ENCODE measurements around the gene THSD8. TPM values are rescaled to one million over a fixed set of nuclear protein-coding genes. Genes with fewer than 3 reads are reported as not detected.

Gene THSD8
- total RNA-seq = 0.76 TPM in 1 of 2 replicates, not detected in the other

DNA sequence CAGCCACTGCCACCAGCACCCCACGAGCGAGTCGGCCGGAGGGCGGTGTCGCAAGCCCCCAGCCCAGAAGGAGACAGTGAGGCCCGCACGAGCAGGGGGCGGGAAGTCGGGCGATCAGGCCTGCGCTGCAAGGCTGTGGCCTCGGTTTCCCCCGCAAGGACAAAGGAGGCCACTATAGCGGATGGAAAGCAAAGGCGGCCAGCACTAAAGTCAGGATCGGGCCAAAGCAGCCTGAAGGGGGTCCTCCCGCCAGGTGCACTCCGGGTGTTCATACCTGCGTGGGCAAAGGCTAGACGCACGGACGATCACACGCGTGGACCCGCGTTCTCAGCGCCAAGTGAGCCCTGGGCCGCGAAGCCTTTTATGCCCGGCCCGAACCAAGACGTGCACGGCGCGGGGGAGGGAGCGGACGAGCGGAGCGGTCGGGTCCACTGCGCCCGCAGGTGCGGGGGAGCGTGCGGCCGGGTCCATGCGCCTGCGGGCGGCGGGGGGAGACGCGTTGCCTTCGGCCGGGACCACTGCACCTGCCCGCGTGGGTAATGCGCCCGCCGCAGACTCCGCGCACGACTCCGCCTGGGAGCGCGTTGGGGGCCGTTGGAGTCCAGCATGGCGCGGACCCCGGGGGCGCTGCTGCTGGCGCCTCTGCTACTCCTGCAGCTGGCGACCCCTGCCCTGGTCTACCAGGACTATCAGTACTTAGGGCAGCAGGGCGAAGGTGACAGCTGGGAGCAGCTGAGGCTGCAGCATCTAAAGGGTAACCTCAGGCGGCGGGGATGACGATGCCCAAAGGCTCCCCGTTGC is at the start of gene THSD8, which contains the start of gene PRDX2:
TSS of gene THSD8 (plus strand) at position 604 of the 801 bp plus-strand sequence. CDS start at position 607, 3 bp downstream.
TSS of gene PRDX2 (minus strand) at position 335 of the 801 bp plus-strand sequence. CDS start 539 bp downstream, outside the sequence.

DNA sequence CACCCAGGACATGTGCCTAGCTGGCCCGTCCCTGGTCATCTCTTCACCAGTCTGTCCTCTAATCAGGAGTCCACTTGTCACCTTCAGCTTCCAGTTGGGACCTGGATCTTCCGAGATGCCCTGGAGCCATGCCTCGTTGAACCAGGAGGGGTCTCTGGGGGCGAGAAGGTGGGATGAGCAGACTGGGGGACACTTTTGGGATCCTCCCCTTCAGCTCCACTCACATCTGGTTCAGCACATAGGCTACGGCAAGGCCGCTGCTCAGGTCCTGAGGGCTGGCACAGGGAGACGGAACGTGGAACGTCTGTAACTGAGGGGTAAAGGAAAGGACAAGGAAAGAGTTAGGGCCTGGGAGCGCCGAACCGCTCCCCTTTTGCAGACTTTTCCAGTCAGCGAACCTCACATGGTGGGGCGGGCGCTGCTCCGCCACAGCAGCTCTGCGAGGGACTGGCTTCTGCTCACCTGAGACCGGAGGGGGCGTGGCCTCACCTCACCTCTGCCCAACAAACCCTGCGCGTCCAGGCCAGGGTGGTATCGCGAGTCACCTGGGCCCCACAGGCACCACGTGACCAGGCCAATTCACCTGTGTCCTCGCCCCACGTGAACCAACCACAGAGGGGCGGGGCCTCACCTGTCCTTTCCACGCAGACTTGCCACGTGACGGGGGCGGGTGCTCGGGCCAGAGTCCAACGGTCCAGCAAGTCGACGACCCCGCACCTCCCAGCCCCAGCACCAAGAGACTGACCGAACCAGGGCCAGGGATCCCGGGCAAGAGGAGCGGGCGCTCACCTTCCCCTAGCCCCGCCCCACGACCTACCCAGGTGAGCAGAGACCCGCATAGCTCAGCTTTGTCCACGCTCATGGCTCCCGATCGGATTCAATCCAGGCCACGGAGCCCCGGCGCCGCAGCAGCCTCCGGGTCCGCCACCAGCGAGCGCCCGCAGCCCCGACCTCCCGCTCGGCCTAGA is 27.0 kb upstream of the THSD8 start, which contains the start of gene HOOK2:
TSS of gene HOOK2 (minus strand) at position 965 of the 968 bp plus-strand sequence. CDS start at position 862, 103 bp downstream.

DNA sequence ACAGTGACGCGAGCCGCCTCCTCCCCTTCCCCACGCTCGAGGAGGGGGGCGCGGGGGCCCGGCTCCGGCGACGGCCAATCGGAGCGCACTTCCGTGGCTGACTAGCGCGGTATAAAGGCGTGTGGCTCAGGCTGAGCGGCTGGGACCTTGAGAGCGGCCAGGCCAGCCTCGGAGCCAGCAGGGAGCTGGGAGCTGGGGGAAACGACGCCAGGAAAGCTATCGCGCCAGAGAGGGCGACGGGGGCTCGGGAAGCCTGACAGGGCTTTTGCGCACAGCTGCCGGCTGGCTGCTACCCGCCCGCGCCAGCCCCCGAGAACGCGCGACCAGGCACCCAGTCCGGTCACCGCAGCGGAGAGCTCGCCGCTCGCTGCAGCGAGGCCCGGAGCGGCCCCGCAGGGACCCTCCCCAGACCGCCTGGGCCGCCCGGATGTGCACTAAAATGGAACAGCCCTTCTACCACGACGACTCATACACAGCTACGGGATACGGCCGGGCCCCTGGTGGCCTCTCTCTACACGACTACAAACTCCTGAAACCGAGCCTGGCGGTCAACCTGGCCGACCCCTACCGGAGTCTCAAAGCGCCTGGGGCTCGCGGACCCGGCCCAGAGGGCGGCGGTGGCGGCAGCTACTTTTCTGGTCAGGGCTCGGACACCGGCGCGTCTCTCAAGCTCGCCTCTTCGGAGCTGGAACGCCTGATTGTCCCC is 10.4 kb upstream of the THSD8 start, which contains the start of gene JUNB:
TSS of gene JUNB (plus strand) at position 142 of the 706 bp plus-strand sequence. CDS start at position 428, 286 bp downstream.

DNA sequence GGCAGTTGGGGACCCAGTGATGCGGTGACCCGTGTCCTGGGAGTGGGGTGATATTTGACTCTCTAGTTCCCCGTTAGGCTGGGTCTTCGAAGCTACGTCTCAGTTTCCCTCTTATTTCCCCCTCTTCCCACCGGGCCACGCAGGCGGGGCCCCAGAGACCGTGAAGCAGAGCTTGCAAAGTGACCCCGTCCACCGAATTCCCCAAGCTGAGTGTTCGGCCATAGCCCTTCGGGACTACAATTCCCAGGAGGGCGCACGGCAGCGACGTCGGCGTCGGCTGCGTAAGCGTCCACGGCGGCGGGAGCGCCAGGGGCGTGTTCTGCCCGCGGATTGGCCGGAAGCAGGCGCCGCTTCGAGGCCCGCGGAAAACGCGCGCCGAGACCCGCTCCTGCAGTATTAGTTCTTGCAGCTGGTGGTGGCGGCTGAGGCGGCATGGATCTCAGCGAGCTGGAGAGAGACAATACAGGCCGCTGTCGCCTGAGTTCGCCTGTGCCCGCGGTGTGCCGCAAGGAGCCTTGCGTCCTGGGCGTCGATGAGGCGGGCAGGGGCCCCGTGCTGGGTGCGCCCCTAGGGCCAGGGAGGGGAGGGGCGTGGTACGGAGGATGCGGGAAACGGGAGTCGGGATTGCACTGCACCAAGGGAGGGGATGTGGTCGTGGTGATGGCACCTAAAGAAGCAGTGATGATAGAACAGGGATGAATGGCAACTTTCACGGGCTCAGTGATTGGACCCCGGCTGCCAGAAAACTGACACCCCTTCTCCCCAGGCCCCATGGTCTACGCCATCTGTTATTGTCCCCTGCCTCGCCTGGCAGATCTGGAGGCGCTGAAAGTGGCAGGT is 4.6 kb downstream of the THSD8 start, which contains the start of gene RNASEH2A:
TSS of gene RNASEH2A (plus strand) at position 343 of the 840 bp plus-strand sequence. CDS start at position 433, 90 bp downstream.

DNA sequence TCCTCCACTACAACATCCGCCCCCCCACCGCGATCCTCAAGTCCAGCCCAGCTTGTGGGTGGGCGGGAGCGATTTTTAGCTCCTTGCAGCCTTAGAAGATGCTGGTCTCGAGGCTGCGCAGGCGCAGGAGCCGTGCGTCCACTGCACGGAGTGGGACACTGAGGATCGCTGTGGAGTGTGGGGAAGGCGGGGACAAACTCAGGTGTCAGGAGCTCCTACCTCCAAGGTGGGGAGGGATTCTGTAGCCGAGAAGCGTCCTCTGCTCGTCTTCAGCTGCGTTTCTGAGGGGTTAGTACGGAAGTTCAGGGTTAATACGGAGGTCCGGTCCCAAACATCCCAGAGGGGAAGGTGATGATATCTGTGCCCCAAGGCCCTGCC is 32.7 kb downstream of the THSD8 start, which contains the start of gene RTBDN:
TSS of gene RTBDN (minus strand) at position 14 of the 378 bp plus-strand sequence. CDS start 4,600 bp downstream, outside the sequence.

DNA sequence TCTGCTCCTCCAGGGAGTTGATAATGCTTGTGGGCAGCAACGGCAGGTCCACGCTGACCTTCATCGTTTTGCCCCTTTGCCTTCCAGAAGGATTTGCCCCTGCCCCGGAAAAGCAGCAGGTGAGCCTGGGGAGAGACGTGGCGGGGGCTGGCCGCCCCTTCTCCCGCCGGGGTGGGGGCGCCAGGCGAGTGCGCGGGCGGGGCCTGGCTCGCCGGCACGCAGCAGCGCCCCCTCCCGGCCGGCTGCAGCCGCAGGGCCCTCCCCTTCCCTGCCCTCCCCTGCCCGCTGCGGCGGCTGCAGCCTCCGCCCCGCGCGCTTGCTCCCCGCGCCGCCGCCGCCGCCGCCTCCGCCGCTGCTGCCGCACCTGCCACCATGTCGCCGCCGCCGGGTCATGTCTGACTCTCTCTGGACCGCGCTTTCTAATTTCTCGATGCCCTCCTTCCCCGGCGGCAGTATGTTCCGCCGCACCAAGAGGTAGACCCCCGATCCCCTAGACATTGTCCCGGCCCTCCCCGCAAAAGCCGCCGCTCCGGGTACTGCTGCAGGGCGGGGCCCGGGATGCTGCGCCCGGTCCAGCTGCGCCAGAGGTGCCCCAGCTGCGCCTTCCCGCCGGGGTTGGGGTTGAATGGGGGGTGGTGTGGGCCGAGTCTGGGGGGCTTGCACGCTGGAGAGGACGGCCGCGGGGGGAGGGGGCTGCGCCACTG is 36.5 kb downstream of the THSD8 start, which contains the start of gene MAST1:
TSS of gene MAST1 (plus strand) at position 334 of the 704 bp plus-strand sequence. CDS start at position 392, 58 bp downstream.

Other genes starting within 250 kb of the THSD8 start
- 2.4 and 4.2 TPM in 2 replicates for gene ZNF490, start 191.3 kb upstream of the THSD8 start, total RNA-seq
- gene ZNF791, start 191.1 kb upstream of the THSD8 start, total RNA-seq = 6.0 and 8.1 TPM in 2 replicates
- gene MAN2B1, start 135.3 kb upstream of the THSD8 start, total RNA-seq = 44.3 and 78.7 TPM in 2 replicates
- 8.5 and 10.4 TPM in 2 replicates for gene WDR83, start 135.3 kb upstream of the THSD8 start, total RNA-seq
- gene DHPS, start 120.2 kb upstream of the THSD8 start, total RNA-seq = 65.2 and 76.4 TPM in 2 replicates
- gene GNG14, start 114.1 kb upstream of the THSD8 start, total RNA-seq = not detected in 2 replicates
- gene FBXW9, start 105.4 kb upstream of the THSD8 start, total RNA-seq = 25.1 and 30.7 TPM in 2 replicates
- 44.5 and 46.6 TPM in 2 replicates for gene TNPO2, start 78.1 kb upstream of the THSD8 start, total RNA-seq
- 221 and 294 TPM in 2 replicates for gene TRIR, start 67.4 kb upstream of the THSD8 start, total RNA-seq
- 127 and 130 TPM in 2 replicates for gene GET3, start 64.6 kb upstream of the THSD8 start, total RNA-seq
- gene BEST2, start 50.3 kb upstream of the THSD8 start, total RNA-seq = 0.38 TPM in 1 of 2 replicates, not detected in the other
- 7.3 and 13.2 TPM in 2 replicates for gene HOOK2, start 26.5 kb upstream of the THSD8 start, total RNA-seq
- 176 and 209 TPM in 2 replicates for gene JUNB, start 10.6 kb upstream of the THSD8 start, total RNA-seq
- 394 and 417 TPM in 2 replicates for gene PRDX2, start 269 bp upstream of the THSD8 start, total RNA-seq
- 12.3 and 59.2 TPM in 2 replicates for gene RNASEH2A, start 4.5 kb downstream of the THSD8 start, total RNA-seq
- not detected in 2 replicates for gene RTBDN, start 32.5 kb downstream of the THSD8 start, total RNA-seq
- 0.49 and 1.0 TPM in 2 replicates for gene MAST1, start 36.4 kb downstream of the THSD8 start, total RNA-seq
- gene DNASE2, start 79.4 kb downstream of the THSD8 start, total RNA-seq = 23.1 and 54.4 TPM in 2 replicates
- not detected in 2 replicates for gene KLF1, start 85.1 kb downstream of the THSD8 start, total RNA-seq
- 32.6 and 60.9 TPM in 2 replicates for gene GCDH, start 89.1 kb downstream of the THSD8 start, total RNA-seq
- gene SYCE2, start 117.2 kb downstream of the THSD8 start, total RNA-seq = 0.25 and 0.33 TPM in 2 replicates
- 61.7 and 98.1 TPM in 2 replicates for gene FARSA, start 131.6 kb downstream of the THSD8 start, total RNA-seq
- 525 and 1,118 TPM in 2 replicates for gene CALR, start 136.5 kb downstream of the THSD8 start, total RNA-seq
- gene RAD23A, start 143.8 kb downstream of the THSD8 start, total RNA-seq = 104 and 117 TPM in 2 replicates
- 45.5 and 82.6 TPM in 2 replicates for gene GADD45GIP1, start 155.2 kb downstream of the THSD8 start, total RNA-seq
- 0.16 TPM in 1 of 2 replicates, not detected in the other for gene DAND5, start 167.5 kb downstream of the THSD8 start, total RNA-seq
- 6.7 and 16.2 TPM in 2 replicates for gene NFIX, start 193.4 kb downstream of the THSD8 start, total RNA-seq

Measured in mesangial cell (primary cell).